ENCODE results near the gene SUGCT. TPM values are rescaled to one million over a fixed set of nuclear protein-coding genes. Genes with fewer than 3 reads are reported as not detected.

The SUGCT gene
- total RNA-seq, 1 experiment from 2014 or later, result 9.9 TPM

GRCh38 chr7:40697653-40698052 is 562.8 kb downstream of the SUGCT start:
- H3K4me1 Mint-ChIP-seq (ENCODE audit: low read depth, unreplicated experiment), result peaks cover 6% of the 10 kb centered on the region
- TF ChIP-seq CTCF (IDR thresholded peaks at IDR 0.05; ENCODE audit: insufficient read depth in 1 of 2, low read depth in 1 of 2, low read length in 1 of 2, severe bottlenecking in 1 of 2, unreplicated experiment in 1 of 2), result no peak
- H3K27ac Mint-ChIP-seq (ENCODE audit: unreplicated experiment), result peak overlapping the region; percentile 80
- no peaks in the 10 kb centered on the region for H3K4me1 ChIP-seq
- ChIA-PET CTCF (no interaction called here), POLR2A (no interaction called here)
- H3K9me3 Mint-ChIP-seq (ENCODE audit: unreplicated experiment), result no peaks in the 10 kb centered on the region
- no TSS peak for BruUV-seq (replicated peaks)
- H3K36me3 ChIP-seq (ENCODE audit: control insufficient read depth, insufficient read depth, low read length), result no peaks in the 10 kb centered on the region
- no peak for DNase-seq
- H3K36me3 Mint-ChIP-seq (ENCODE audit: insufficient read depth, unreplicated experiment), result no peaks in the 10 kb centered on the region
- no peak overlapping the region for H3K4me3 Mint-ChIP-seq (ENCODE audit: unreplicated experiment)
- no peaks in the 10 kb centered on the region for H3K27me3 Mint-ChIP-seq (ENCODE audit: insufficient read depth, unreplicated experiment)
- intact Hi-C loops (cut with micrococcal nuclease; ENCODE audit: unreplicated experiment), result no loop called here
- H3K9me3 ChIP-seq, result no peaks in the 10 kb centered on the region
- no peaks in the 10 kb centered on the region for H3K27me3 ChIP-seq (replicated peaks; ENCODE audit: control insufficient read depth, insufficient read depth, low read length)
- no peak overlapping the region for H3K4me3 ChIP-seq (ENCODE audit: low read depth, low read length)

GRCh38 chr7:40698214-40698920 is 563.6 kb downstream of the SUGCT start:
- H3K27ac Mint-ChIP-seq (ENCODE audit: unreplicated experiment), result peak overlapping the region; percentile 80
- Histone ChIP-seq H3K4me1 (no peaks in the 10 kb centered on the region), H3K36me3 (ENCODE audit: control insufficient read depth, insufficient read depth, low read length) (no peaks in the 10 kb centered on the region), H3K27me3 (replicated peaks; ENCODE audit: control insufficient read depth, insufficient read depth, low read length) (no peaks in the 10 kb centered on the region), H3K9me3 (no peaks in the 10 kb centered on the region), H3K4me3 (ENCODE audit: low read depth, low read length) (no peak overlapping the region)
- TF ChIP-seq CTCF (IDR thresholded peaks at IDR 0.05; ENCODE audit: insufficient read depth in 1 of 2, low read depth in 1 of 2, low read length in 1 of 2, severe bottlenecking in 1 of 2, unreplicated experiment in 1 of 2), result no peak
- H3K4me3 Mint-ChIP-seq (ENCODE audit: unreplicated experiment), result no peak overlapping the region
- no peaks in the 10 kb centered on the region for H3K36me3 Mint-ChIP-seq (ENCODE audit: insufficient read depth, unreplicated experiment)
- H3K27me3 Mint-ChIP-seq (ENCODE audit: insufficient read depth, unreplicated experiment), result no peaks in the 10 kb centered on the region
- no peak for DNase-seq
- peaks cover 6% of the 10 kb centered on the region for H3K4me1 Mint-ChIP-seq (ENCODE audit: low read depth, unreplicated experiment)
- intact Hi-C loops (cut with micrococcal nuclease; ENCODE audit: unreplicated experiment), result no loop called here
- H3K9me3 Mint-ChIP-seq (ENCODE audit: unreplicated experiment), result no peaks in the 10 kb centered on the region
- BruUV-seq (replicated peaks), result no TSS peak
- ChIA-PET POLR2A (no interaction called here), CTCF (no interaction called here)

- no peaks in the 10 kb centered on the region for H3K36me3 Mint-ChIP-seq (ENCODE audit: insufficient read depth, unreplicated experiment)
- no TSS peak for BruUV-seq (replicated peaks)
Measured at GRCh38 chr7:40698921-40699260, 564.1 kb downstream of the SUGCT start.

More at GRCh38 chr7:40698921-40699260, 564.1 kb downstream of the SUGCT start:
- H3K4me3 ChIP-seq (ENCODE audit: low read depth, low read length), result no peak overlapping the region
- TF ChIP-seq CTCF (IDR thresholded peaks at IDR 0.05; ENCODE audit: insufficient read depth in 1 of 2, low read depth in 1 of 2, low read length in 1 of 2, severe bottlenecking in 1 of 2, unreplicated experiment in 1 of 2), result no peak
- CTCF ChIA-PET, result no interaction called here
- H3K36me3 ChIP-seq (ENCODE audit: control insufficient read depth, insufficient read depth, low read length), result no peaks in the 10 kb centered on the region
- Mint-ChIP-seq H3K9me3 (ENCODE audit: unreplicated experiment) (no peaks in the 10 kb centered on the region), H3K27me3 (ENCODE audit: insufficient read depth, unreplicated experiment) (no peaks in the 10 kb centered on the region), H3K4me1 (ENCODE audit: low read depth, unreplicated experiment) (peaks cover 6% of the 10 kb centered on the region), H3K27ac (ENCODE audit: unreplicated experiment) (no peak overlapping the region), H3K4me3 (ENCODE audit: unreplicated experiment) (no peak overlapping the region)
- DNase-seq, result no peak
- intact Hi-C loops (cut with micrococcal nuclease; ENCODE audit: unreplicated experiment), result no loop called here
- POLR2A ChIA-PET, result no interaction called here
- no peaks in the 10 kb centered on the region for H3K4me1 ChIP-seq
- H3K9me3 ChIP-seq, result no peaks in the 10 kb centered on the region
- no peaks in the 10 kb centered on the region for H3K27me3 ChIP-seq (replicated peaks; ENCODE audit: control insufficient read depth, insufficient read depth, low read length)
